ENCODE measurements around the gene TSPAN4.

The TSPAN4 gene

GRCh38 chr11:824292-824880 is 18.3 kb upstream of the TSPAN4 start:
- FAIRE-seq = no peak

GRCh38 chr11:824942-825341 is 17.7 kb upstream of the TSPAN4 start:
- FAIRE-seq = no peak

GRCh38 chr11:825366-826226 is 17.1 kb upstream of the TSPAN4 start:
- no peak for FAIRE-seq

- no peak for FAIRE-seq
These were observed 16.4 kb upstream of the TSPAN4 start for GRCh38 chr11:826227-826621.

- FAIRE-seq = no peak
These were observed 15.9 kb upstream of the TSPAN4 start for GRCh38 chr11:826836-827145.

GRCh38 chr11:827146-827896 is 15.3 kb upstream of the TSPAN4 start:
- FAIRE-seq = no peak

- FAIRE-seq = no peak
These were observed 14.8 kb upstream of the TSPAN4 start, which contains the start of gene CRACR2B for GRCh38 chr11:827897-828192. CRACR2B (plus strand) TSS chr11:827919; CDS start chr11:828608, 689 bp downstream.

GRCh38 chr11:828506-829175 is 14.0 kb upstream of the TSPAN4 start:
- FAIRE-seq = no peak

GRCh38 chr11:829176-829846 is 13.3 kb upstream of the TSPAN4 start:
- FAIRE-seq = no peak

GRCh38 chr11:829847-830294 is 12.8 kb upstream of the TSPAN4 start:
- FAIRE-seq = no peak

- no peak for FAIRE-seq
These were observed 12.1 kb upstream of the TSPAN4 start for GRCh38 chr11:830295-831117.

GRCh38 chr11:831118-831864 is 11.4 kb upstream of the TSPAN4 start:
- FAIRE-seq = no peak

GRCh38 chr11:831961-832528 is 10.6 kb upstream of the TSPAN4 start:
- FAIRE-seq = no peak

GRCh38 chr11:832529-833113 is 10.0 kb upstream of the TSPAN4 start, which contains the start of gene CD151:
CD151 (plus strand) TSS chr11:832952; CDS start chr11:836070, 3,118 bp downstream.
- FAIRE-seq = no peak

- FAIRE-seq = no peak
These were observed 9.4 kb upstream of the TSPAN4 start for GRCh38 chr11:833114-833791.

- no peak for FAIRE-seq
These were observed 8.8 kb upstream of the TSPAN4 start for GRCh38 chr11:833849-834311.

GRCh38 chr11:834371-835316 is 8.0 kb upstream of the TSPAN4 start:
- FAIRE-seq = no peak

GRCh38 chr11:836274-836673 is 6.4 kb upstream of the TSPAN4 start:
- no peak for FAIRE-seq
